IPS-18c (cell line): ENCODE measurements around the gene MSTO1.
"Not testable (repeated sequence)": the region's sequence is repeated elsewhere in the genome, so short reads cannot be mapped to it uniquely, and the experiment has no call there.

Experiments
- H3K4me3 ChIP-seq: 2 replicates; pipeline ENCODE4 v1.7.0; 2013; ENCODE audit warnings: low read depth, mild to moderate bottlenecking, low read length, moderate library complexity; ENCODE audit not compliant: insufficient read depth
- H3K9me3 ChIP-seq: one replicate; pipeline ENCODE4 v1.6.1; 2013; ENCODE audit warnings: mild to moderate bottlenecking, low read length, moderate library complexity; ENCODE audit not compliant: control insufficient read depth, insufficient read depth

The MSTO1 gene

DNA sequence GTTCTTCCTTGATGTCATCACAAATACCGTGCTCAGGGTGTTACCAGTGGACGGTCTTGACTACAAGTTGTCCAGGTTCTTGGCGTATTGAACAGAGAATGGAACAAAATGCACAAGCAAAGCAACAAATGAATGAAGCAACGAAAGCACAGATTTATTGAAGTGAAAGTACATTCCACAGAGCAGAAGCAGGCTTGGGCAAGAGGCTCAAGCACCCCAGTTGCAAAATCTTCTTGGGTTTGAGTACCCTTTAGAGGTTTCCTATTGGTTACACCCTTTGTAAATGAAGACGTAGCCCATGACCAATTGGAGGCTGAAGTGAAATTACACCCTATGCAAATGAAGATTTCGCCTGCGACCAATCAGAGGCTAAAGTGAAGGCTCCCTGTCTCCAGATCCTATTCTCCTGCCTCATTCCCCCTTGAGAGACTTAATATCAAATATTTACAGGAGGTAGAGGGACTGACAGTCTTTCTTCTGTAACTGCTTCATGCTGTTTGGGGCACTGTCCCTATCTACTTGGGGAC, 40.3 kb downstream of the MSTO1 start:
- no peak overlapping the region for H3K4me3 ChIP-seq

DNA sequence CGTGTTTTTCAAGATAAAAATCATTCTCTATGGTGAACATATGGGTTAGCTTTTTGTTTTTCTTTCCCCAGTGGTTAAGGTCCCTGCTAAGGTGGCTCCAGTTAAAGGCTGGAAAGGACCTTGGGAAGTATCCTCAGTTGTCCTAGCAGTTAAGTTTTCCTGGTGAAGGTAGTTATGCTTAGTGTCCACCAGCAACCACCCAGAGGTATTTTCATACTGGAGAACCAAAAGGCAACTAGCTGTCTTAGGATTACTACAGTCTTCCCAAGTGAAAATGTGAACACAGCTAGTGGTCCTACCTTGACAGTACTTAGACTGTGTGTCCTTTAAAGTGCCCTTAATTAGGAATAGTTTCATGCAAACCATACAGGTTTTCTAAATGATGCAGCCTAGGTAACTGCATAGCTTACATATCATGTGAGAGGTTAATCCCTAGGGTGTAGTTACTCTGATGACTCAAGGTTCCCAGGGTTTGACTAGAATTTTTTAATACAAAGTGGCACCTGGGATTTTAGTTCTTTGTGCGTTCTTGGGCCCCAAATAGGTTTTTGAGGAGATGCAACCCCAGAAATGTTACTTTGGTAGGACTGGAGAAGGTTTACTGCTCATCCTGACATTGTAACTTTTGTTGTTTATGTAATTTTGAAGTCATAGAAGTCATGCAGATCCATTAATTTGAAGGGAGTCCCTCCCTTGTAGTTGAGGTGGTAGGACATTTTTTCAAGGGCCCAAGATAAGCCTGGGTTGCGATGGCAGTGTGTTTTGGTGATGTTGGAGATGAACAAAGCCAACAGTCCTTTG, 42.0 kb downstream of the MSTO1 start:
- peaks cover 3% of the 10 kb centered on the region for H3K9me3 ChIP-seq
- no peak overlapping the region for H3K4me3 ChIP-seq

More for the DNA sequence above, 40.3 kb downstream of the MSTO1 start:
- H3K9me3 ChIP-seq, result peaks cover 3% of the 10 kb centered on the region

- H3K9me3 ChIP-seq, result peaks cover 3% of the 10 kb centered on the region
- H3K4me3 ChIP-seq, result no peak overlapping the region
Measured at GRCh38 chr1:155652951-155653350, 42.9 kb downstream of the MSTO1 start.

DNA sequence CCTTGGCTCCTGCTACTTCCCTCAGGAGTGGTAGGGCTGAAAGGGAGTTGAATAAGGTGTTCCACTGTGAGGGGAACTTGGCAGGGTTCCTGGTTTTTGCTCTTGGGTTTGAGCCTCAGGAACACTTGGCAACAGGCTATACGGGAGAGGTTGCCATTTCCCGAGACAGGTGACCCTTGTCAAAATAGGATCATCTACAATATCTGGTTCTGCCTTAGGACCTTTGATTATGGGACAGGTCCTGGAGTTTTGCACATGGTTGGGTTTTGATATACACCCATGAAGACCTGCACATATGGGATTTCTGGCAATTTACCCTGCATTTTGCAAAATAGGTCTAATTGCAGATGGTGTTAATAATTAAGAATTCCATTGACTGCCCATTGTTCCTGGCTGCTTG, 47.4 kb downstream of the MSTO1 start:
- Histone ChIP-seq H3K4me3 (no peak overlapping the region), H3K9me3 (peaks cover 3% of the 10 kb centered on the region)

GRCh38 chr1:155661239-155661638, 51.2 kb downstream of the MSTO1 start:
- H3K9me3 ChIP-seq, H3K4me3 ChIP-seq: not testable (repeated sequence)
